Amniotic stem cell (primary cell): Measurements from ENCODE around the gene ADCY7.

Experiments used
- DNase-seq: peaks from one replicate; lab custom pipeline; 2025; lab: John Stamatoyannopoulos, UW

The ADCY7 gene

GRCh38 chr16:50313596-50314478 lies 47.5 kb downstream of the ADCY7 start:
- no peak for DNase-seq

GRCh38 chr16:50314665-50315064 lies 48.3 kb downstream of the ADCY7 start:
- no peak for DNase-seq

- DNase-seq, result no peak
These were observed 49.1 kb downstream of the ADCY7 start for GRCh38 chr16:50315346-50315997.

- no peak for DNase-seq
These were observed 49.9 kb downstream of the ADCY7 start for GRCh38 chr16:50316102-50316847.

GRCh38 chr16:50316848-50317630 lies 50.7 kb downstream of the ADCY7 start:
- DNase-seq, result no peak

GRCh38 chr16:50318796-50319578 lies 52.6 kb downstream of the ADCY7 start:
- DNase-seq, result no peak

GRCh38 chr16:50320310-50320709 lies 54.0 kb downstream of the ADCY7 start:
- DNase-seq, result no peak

GRCh38 chr16:50322333-50322732 lies 56.0 kb downstream of the ADCY7 start:
- DNase-seq, result no peak

- DNase-seq, result no peak
These were observed 57.1 kb downstream of the ADCY7 start for GRCh38 chr16:50323335-50324011.

- no peak for DNase-seq
These were observed 58.0 kb downstream of the ADCY7 start for GRCh38 chr16:50324345-50324744.

GRCh38 chr16:50326264-50326663 lies 59.9 kb downstream of the ADCY7 start:
- DNase-seq, result no peak

GRCh38 chr16:50326835-50327465 lies 60.6 kb downstream of the ADCY7 start:
- DNase-seq, result no peak

- no peak for DNase-seq
These were observed 63.3 kb downstream of the ADCY7 start for GRCh38 chr16:50329446-50330189.

- DNase-seq, result no peak
These were observed 65.2 kb downstream of the ADCY7 start for GRCh38 chr16:50331570-50331969.

- no peak for DNase-seq
These were observed 66.2 kb downstream of the ADCY7 start for GRCh38 chr16:50332599-50332998.

GRCh38 chr16:50334106-50334975 lies 68.0 kb downstream of the ADCY7 start:
- no peak for DNase-seq

GRCh38 chr16:50335196-50335958 lies 69.0 kb downstream of the ADCY7 start:
- no peak for DNase-seq

GRCh38 chr16:50336884-50337283 lies 70.5 kb downstream of the ADCY7 start:
- no peak for DNase-seq
